Mucosa of gallbladder (tissue), 1 donor: ENCODE data around the gene FAM118A. TPM values are rescaled to one million over a fixed set of nuclear protein-coding genes. Genes with fewer than 3 reads are reported as not detected.
A peak's percentile ranks its signal among the peaks of the same experiment; 100 is the strongest.
"Not testable (repeated sequence)": the region's sequence is repeated elsewhere in the genome, so short reads cannot be mapped to it uniquely, and the experiment has no call there.

Experiments
- DNase-seq: peaks from one replicate; pipeline ENCODE4 v3.0.0-alpha.2; 2020; ENCODE audit warnings: low spot score
- total RNA-seq: library from RNA; stranded (reverse); gene quantifications from one replicate; pipeline ENCODE4 v1.2.1, GENCODE V29; 2021
- donor health status: DM: no; HTN: no; CAD: no.

FAM118A gene
- total RNA-seq, 1 donor from 2014 or later = 76.3 TPM

GRCh38 chr22:45281010-45281409 lies 28.7 kb upstream of the FAM118A start:
- DNase-seq = no peak

- DNase-seq = peak; percentile 76
These were observed 24.9 kb upstream of the FAM118A start, which contains the start of gene UPK3A for GRCh38 chr22:45284705-45285262. Gene UPK3A, plus strand, starts transcription at chr22:45284949. Its CDS starts 65 bp downstream, at chr22:45285014.

GRCh38 chr22:45285263-45286058 lies 24.3 kb upstream of the FAM118A start:
- no peak for DNase-seq

DNA sequence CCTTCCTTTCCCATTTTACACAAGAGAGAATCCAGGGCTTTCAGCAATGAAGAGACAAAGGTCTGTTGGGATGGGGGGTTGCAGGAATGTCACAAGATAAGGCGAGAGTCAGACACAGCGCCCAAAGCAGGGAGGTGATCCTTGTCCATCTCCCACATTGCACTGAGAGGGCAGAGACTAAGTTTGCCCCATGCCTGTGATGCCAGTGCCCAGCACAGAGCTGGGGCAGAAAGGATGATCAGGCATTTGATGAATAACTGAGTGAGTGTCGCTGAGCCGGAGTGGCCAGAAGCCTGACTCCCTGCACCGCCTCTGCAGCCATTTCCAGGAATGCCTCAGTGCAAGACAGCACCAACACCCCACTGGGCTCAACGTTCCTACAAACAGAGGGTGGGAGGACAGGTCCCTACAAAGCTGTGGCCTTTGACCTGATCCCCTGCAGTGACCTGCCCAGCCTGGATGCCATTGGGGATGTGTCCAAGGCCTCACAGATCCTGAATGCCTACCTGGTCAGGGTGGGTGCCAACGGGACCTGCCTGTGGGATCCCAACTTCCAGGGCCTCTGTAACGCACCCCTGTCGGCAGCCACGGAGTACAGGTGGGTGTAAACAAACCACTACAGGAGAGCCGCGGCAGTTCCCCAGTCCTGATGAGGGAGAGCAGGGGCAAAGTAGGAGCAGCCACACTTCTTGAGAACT lies 22.7 kb upstream of the FAM118A start:
- DNase-seq = no peak

DNA sequence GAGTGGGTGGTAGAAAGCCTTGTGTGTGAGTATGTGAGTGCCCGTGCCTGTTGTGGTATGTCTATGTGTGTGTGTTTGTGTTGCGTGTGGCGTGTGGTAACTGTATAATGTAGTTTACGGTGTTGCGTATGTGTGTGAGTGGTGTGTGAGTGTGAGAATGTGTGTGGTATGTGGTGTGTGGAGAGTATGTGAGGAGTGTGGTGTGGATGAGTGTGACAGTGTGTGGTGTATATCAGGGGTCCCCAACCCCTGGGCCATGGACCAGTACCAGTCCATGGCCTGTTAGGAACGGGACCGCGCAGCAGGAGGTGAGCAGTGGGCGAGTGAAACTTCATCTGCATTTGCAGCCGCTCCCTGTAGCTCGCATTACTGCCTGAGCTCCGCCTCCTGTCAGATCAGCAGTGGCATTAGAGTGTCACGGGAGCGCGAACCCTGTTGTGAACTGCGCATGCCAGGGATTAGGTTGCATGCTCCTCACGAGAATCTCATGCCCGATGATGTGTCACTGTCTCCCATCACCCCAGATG lies 19.3 kb upstream of the FAM118A start:
- peak; percentile 43 for DNase-seq

DNA sequence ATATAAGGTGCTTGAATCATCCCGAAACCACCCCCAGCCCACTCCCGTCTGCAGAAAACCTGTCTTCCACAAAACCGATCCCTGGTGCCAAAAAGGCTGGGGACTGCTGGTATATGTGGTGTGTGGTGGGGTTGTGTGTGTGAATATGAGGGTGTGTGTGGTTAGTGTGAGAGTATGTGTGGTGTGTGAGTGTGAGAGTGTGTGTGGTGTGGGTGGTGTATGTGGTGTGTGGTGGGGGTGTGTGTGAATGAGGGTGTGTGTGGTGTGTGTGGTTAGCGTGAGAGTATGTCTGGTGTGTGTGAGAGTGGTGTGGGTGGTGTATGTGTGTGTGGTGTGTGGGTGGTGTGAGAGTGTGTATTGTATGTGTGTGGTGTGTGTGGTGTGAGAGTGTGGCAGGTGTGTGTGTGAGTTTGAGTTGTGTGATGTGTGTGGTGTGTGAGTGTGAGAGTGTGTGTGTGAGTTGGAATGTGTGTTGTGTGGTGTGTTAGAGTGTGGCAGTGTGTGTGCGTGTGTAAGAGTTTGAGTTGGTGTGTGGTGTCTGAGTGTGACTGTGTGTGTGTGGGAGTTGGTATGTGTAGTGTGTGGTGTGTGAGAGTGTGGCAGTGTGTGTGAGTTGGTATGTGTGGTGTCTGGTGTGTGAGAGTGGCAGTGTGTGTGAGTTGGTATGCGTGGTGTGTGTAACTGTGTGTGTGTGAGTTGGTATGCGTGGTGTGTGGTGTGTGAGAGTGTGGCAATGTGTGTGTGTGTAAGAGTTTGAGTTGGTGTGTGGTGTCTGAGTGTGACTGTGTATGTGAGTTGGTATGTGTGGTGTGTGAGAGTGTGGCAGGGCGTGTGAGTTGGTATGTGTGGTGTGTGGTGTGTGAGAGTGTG lies 18.4 kb upstream of the FAM118A start:
- no peak for DNase-seq

- no peak for DNase-seq
These were observed 17.8 kb upstream of the FAM118A start for GRCh38 chr22:45291931-45292290.

GRCh38 chr22:45292731-45293442 lies 16.8 kb upstream of the FAM118A start:
- no peak for DNase-seq

DNA sequence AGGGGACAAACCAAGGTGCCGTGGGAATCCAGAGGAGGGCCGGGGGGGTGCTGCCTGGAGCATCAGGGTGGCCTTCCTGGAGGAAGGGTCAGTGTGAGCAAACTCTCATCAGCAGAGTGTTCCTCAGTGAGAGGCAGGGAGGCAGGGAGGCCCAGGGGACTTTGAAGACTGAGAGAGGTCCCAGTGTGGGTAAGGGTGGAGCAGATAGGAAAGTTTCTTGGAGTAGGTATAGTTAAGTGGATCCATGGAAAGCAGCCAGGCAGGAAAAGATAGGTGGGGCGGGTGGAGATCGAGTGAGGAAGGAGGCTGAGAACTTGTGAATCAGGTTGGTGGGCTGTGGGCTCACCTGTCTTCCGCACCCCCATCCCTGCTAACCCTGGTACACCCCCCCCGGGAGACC lies 15.7 kb upstream of the FAM118A start:
- no peak for DNase-seq

DNA sequence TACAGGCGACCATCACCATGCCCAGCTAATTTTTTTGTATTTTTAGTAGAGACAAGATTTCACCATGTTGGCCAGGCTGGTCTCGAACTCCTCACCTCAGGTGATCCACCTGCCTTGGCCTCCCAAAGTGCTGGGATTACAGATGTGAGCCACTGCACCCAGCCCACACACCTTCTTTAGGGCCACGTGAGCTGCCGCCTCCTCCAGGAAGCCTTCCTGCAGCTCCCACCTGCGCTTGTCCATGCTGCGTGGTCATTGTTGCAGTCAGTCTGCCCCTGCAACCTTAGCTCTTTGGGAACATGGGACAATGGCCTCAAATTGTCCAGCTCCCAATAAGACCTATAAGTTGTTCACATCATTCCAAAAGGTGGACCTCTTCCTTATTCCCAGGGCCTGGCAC lies 14.7 kb upstream of the FAM118A start:
- DNase-seq = not testable (repeated sequence)

DNA sequence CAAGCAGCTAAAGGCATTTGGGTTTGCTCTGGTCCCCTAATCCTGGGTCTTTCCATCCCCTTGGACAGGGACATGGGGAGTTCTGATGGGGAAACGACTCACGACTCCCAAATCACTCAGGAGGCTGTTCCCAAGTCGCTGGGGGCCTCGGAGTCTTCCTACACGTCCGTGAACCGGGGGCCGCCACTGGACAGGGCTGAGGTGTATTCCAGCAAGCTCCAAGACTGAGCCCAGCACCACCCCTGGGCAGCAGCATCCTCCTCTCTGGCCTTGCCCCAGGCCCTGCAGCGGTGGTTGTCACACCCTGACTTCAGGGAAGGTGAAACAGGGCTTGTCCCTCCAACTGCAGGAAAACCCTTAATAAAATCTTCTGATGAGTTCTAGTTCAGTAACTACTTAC lies 14.2 kb upstream of the FAM118A start:
- no peak for DNase-seq

- DNase-seq = no peak
These were observed 13.0 kb upstream of the FAM118A start for GRCh38 chr22:45296628-45297297.

DNA sequence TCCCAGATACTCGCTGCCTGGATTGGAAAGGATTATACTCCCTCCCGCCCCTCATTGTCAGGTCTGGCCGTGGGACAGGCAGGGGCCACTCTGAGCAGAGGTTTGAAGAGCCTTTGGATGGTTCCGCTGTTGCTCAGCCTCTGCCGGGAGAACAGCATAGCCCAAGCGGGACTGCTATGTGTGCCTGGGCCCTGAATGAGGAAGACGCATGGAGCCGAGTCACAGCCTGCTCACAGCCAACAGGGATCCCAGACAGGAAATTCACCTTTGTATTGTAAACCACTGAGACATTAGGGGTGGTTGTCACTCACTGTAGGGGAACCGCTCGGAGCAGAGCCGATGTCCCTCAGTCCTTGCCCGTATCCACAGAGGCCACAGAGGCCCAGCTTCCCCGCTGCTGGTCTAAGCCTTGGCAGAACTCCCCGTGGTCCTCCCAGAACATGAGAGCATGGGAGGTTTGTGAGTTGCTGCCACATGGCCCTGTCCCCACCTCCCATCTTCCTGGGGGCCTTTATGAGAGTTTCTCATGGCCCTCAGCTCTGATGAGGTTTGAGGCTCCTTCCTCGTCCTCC lies 10.7 kb upstream of the FAM118A start:
- DNase-seq = no peak

- no peak for DNase-seq
These were observed 7.0 kb upstream of the FAM118A start for GRCh38 chr22:45302751-45303150.

DNA sequence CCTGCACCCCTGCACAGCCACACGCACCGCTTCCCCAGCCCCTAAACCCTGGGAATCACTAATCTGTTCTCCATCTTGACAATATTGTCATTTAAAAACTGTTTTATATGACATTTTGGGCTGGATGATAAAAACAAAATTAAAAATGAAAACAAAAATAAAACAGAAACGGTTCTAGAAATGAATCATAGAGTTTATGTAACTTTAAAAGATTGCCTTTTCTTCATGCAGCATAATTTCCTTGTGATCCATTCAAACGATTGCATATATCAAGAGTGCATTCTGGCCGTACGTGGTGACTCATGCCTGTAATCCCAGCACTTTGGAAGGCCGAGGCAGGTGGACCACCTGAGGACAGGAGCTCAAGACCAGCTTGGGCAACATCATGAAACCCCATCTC lies 6.6 kb upstream of the FAM118A start:
- no peak for DNase-seq

DNA sequence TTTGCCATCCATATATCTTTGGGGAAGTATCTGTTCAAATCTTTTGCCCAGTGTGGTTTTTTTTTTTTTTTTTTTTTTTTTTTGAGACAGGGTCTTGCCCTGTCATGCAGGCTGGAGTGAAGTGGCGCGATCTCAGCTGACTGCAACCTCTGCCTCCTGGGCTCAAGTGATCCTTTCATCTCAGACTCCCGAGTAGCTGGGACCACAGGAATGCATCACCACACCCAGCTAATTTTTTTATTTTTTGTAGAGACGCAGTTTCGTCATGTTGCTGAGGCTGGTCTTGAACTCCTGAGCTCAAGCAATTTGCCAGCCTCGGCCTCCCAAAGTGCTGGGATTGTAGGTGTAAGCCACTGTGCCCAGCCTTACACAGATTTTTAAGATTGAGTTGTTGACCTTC lies 4.8 kb upstream of the FAM118A start:
- DNase-seq = no peak

DNA sequence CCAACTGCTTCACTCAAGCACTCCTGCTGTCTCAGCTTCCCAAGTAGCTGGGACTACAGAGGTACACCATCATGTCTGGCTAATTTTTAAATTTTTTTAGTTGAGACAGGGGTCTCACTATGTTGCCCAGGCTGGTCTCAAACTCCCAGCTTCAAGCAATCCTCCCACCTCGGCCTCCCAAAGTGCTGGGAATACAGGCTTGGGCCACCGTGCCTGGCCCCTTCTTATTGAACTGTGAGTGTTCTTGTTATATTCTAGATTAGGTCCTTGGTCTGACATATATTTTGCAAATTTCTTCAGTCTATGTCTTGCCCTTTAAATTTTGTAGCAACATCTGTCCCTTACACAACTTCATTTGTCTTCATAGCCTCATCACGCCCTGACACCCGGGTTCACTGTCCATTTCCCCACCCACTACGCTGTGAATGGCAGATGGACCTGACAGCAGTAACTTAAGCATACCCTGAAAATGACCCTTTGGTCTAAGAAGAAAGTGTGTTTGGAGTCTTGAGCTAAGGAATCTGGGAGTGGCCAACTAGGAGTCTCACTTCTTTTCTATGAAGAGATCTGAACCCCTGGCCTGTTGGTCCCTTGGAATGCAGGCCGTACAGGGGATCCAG lies 4.2 kb upstream of the FAM118A start:
- no peak for DNase-seq

- no peak for DNase-seq
These were observed 3.6 kb upstream of the FAM118A start for GRCh38 chr22:45306139-45306538.

DNA sequence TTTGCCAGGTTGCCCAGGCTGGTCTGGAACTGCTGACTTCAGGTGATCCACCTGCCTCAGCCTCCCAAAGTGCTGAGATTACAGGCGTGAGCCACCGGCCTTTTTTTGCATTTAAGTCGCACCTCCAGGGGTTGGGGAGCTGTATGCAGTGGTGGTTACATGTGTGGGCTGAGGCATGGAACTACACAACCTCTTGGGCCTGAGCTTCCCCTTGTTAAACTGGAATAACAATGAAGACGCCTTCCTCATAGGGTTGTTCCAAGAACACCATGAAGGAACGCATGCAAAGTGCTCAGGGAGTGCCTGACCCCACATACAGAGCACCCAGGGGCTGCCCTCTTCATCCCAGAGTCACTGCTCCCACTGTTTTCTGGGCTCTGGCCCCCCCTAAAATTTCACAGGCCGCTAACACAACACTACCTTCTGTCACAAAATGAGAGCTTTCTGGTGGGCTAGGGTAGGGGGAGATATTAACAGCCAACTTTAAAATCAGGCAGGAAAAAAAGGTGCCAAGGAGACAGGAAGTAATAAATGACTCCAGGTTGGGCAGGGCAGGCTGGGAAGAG lies 1.3 kb upstream of the FAM118A start:
- DNase-seq = no peak
